C4-2B (cell line): ENCODE data around the gene IGDCC3.

Experiments used
- H3K27ac ChIP-seq: fragments of 450-650 bp; 2 replicates; pipeline ENCODE4 v1.5.1; 2017
- CTCF ChIP-seq: fragments of 450-650 bp; conservative IDR thresholded peaks from 2 replicates; pipeline ENCODE4 v1.5.1; 2017; ENCODE audit warnings: mild to moderate bottlenecking
- ZFX ChIP-seq: fragments of 450-650 bp; IDR thresholded peaks from 2 replicates; pipeline ENCODE4 v1.6.1; 2017

Gene IGDCC3

GRCh38 chr15:65305776-65306175, 72.0 kb downstream of the IGDCC3 start:
- TF ChIP-seq ZFX (no peak), CTCF (no peak)
- H3K27ac ChIP-seq: peak overlapping the region; percentile 70

GRCh38 chr15:65305150-65305758, 72.5 kb downstream of the IGDCC3 start:
- peak overlapping the region; percentile 70 for H3K27ac ChIP-seq
- no peak for TF ChIP-seq ZFX
- no peak for TF ChIP-seq CTCF

GRCh38 chr15:65304381-65305149, 73.2 kb downstream of the IGDCC3 start, which contains the start of gene RNU5B-1:
RNU5B-1 (plus strand) TSS chr15:65304677.
- peak; percentile 98 for TF ChIP-seq CTCF
- TF ChIP-seq ZFX: no peak
- H3K27ac ChIP-seq: peak within 1 kb of the TSS; percentile 89

- TF ChIP-seq CTCF: no peak
- TF ChIP-seq ZFX: peak; percentile 26; the same call in 1 of the 2 replicates
- peak overlapping the region; percentile 89 for H3K27ac ChIP-seq
Observed at GRCh38 chr15:65303687-65304380, 74.0 kb downstream of the IGDCC3 start.

GRCh38 chr15:65302061-65302460, 75.7 kb downstream of the IGDCC3 start:
- TF ChIP-seq CTCF (no peak), ZFX (no peak)
- H3K27ac ChIP-seq: no peak overlapping the region; the same call in 1 of the 2 replicates

GRCh38 chr15:65300924-65301441, 76.8 kb downstream of the IGDCC3 start:
- TF ChIP-seq ZFX (no peak), CTCF (no peak)
- no peak overlapping the region for H3K27ac ChIP-seq

- TF ChIP-seq ZFX (no peak), CTCF (no peak)
- H3K27ac ChIP-seq: no peak overlapping the region
Observed at GRCh38 chr15:65298731-65299130, 79.1 kb downstream of the IGDCC3 start.
